Activated CD4-positive, alpha-beta T cell treated with anti-CD3 and anti-CD28 coated beads for 24 hours (primary cell): ENCODE results near the gene PHC2.

ENCODE experiments used
- DNase-seq, 2 donors: peaks; one replicate each; pipeline ENCODE4 v3.0.0-alpha.2; 2020; ENCODE audit warnings: low read depth in 2 of 2

Gene PHC2

GRCh38 chr1:33331444-33332356 is 99.2 kb downstream of the PHC2 start:
- DNase-seq, result no peak

DNA sequence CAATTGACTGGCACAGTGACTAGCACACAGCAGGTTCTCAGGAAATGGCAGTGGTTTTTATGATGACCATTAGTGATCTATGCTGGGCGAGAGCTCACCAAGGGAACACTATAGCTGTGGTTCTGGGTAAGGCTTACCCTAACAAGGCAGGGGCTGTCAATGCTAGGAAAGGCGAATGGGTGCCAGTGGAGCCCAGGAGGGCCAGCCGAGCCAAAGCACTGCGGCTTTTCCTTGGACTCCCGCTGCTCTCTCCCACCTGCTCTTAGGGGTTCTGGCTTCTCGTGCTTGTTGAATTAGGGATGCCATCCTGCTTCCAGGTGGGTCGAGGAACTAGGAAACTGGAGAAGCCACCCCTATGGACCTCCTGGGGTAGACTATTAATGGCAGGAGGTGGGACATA is 100.0 kb downstream of the PHC2 start:
- DNase-seq, result no peak

DNA sequence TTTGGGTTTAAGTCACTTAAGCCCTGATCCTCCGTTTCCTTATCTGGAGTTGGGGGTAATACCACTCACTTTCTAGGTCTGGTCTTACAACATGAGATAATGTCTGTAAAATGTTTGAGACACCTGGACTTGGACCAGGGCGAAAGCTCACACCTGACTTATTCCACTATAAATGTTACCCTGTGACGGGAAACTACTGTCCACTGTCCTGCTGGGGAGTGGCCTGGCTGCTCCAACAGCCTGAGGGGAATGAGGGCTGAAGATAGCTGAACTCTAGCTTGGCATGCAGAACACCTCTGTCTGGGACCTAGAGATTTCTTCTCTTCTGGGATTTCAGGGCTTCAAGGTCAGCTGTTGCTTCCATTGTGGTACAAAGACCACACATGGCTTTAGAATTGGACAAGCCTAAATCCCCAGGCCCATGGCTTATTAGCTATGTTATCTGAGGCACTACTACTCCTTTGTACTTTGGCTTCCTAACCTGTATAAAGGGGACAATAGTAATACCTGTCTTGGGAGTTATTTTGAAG is 100.5 kb downstream of the PHC2 start:
- DNase-seq, result no peak

DNA sequence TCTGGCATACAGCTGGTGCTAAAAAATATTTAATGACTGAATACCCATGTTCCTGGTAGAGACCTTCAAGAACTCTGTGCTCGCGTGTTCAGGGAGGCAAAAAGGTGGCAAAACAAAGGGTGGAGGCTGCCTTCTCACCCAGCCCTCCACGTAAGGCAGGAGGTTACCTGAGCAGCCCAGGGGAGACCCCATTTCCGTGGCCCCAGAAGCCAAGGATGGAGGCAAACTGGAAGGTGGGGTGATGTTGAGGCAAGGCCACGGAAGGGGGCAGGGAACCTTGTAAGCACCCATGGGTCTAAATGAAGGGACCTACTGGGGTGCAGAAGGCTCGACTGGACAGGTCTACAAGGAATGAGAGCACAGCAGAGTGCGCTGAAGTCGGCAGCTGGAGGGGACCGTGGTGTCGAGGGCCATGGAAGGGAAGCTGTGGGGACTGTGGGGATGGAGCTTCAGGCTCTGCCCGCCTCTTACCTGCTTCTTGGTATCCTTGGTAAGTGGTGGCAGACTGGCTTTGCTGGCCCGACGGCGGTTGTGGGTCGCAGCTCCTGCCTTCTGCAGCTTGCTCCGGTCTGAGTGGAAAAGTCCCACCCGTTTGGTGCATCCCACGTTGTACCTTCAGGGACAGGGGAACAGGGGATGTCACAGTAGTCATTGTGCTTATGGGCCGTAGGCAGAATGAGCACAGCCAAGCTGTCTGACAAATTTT is 101.1 kb downstream of the PHC2 start:
- no peak for DNase-seq

- no peak for DNase-seq
Observed at GRCh38 chr1:33328817-33329216, 102.1 kb downstream of the PHC2 start.

DNA sequence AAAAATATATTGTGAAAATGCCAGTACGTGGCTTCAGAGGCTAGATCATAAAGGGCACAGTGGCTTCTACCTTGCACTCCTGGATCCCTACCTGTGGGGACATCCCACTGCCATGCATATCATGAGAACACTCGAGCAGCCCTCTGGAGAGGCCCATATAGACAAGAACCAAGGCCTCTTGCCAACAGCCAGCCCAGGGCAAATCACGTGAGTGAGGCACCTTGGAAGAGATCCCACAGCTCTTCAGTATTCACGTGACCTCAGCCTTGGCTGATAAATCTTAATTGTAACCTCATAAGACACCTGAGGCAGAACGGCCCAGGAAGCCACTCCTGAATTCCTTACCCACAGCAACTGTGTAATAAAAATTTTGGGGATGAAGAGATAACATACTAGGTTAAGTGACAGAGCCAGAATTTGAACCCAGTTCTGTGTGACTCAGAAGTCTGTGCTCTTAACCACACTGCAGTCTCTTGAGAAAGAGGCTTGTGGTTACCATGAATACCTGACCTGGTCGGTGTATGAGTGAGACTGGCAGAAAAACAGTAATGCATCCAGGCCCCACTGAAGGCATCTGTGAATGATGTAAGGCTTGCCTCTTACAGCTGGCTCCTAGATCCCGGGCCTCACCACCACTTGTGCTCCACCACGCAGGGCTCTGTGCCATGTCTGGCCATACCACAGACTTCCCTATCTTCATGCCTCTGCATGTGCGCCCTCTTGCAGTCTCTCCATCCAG is 103.1 kb downstream of the PHC2 start:
- DNase-seq, result no peak

DNA sequence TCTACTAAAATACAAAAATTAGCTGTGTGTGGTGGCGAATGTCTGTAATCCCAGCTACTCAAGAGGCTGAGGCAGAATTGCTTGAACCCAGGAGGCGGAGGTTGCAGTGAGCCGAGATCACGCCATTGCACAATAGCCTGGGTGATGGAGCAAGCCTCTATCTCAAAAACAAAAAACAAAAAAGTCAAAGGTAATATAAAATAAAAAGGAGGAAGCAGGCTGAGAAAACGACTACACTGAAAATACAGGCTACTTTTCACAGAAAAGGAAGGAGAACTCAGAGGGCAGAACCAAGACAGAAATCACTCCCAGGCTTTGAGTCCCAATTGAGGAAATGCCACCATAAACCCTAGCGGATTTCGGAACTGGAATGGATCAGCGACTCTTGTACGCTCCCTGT is 104.1 kb downstream of the PHC2 start:
- DNase-seq, result no peak

DNA sequence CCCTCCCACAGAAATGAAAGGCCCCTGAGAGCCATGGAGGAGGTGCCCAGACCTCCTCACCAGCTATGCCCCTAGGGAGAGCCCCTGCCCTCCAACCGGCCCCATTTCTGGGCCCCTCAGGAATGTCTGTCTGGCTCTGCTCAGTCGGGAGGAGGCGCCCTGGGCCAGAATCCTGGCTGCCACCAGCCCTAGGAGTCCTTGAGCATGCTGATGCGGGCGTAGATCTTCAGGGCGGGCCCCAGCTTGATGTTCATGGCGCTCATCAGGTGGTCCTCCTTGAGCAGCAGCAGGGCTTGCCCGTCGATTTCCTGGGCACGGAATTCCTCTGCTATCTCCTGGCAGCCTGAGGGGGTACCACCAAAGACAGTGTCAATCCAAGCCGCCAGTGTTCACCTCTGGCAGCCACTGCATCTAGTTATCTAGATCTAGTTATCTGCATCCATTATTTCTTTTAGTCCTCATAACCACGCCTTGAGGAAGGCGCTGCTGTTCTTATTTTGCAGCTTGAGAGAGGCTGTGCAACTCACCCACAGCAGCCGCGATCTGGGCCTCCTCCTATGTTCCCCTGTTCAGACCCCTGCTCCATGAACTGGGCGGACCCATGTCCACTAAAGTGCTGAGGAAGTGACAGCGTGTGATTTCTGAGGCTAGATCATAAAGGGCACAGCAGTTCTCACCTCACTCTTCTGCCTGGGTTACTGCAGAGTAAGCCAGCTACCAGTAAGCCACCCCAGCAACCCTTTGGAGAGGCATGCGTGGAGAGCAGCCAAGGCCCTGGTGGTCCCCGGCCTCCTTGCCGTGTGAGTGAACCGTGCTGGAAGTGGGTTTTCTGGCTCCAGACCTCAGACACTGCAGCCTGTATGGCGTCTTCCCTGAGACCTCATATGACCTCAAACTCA is 106.0 kb downstream of the PHC2 start:
- DNase-seq, result no peak

- no peak for DNase-seq
Observed at GRCh38 chr1:33323663-33324477, 107.0 kb downstream of the PHC2 start.

DNA sequence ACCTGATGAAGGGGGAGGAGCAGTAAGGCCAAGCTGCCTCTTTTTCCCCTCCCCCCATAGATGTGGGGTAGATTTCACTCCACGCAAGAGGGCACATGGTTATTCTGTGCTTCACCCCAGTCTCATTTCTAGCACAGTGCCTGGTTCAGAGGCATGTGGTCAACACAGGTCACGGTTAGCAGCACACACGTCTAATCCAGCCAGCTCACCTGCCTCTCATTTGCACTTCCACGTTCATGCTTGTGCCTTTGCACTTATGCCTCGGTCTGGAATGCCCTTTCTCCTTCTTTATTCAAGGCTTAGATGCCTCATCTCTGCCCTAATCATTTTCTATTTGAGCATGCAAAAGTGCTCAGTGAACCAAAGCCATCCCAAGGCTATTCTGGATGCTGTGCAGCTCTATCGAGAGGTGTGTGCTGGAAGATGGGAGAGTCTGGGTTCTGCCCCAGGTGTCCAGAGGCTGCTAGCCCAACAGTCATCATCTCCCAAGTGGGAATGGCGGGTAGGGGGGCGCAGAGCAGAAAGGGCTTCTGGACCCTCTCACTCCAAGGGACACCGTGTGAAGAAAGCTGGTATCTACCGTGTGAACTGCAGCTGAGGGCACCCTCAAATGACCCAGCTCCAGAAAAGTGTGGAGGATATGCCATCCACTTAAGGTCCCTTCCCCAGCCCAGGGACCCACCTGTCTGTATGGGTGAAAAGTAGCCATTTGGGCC is 107.9 kb downstream of the PHC2 start:
- DNase-seq, result no peak

DNA sequence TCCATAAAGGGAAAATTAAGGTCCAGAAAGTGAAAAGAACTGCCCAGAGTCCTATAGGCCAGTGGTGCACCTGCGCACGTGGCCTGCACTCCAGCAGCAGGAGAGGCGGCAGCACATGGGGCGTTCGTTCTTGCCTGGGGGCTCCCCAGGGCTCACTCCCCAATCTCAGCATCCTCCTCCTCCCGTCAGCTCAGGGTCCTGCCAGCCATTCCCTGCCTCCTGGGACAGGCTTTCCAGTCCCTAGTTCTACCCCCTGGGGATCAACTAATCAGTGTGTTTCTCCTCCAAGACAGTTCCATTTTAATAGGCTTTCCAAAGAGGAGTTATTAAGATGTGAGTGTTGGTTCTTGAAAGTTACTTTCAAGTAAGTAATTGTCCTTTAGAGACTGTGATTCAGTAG is 108.8 kb downstream of the PHC2 start:
- DNase-seq, result no peak

DNA sequence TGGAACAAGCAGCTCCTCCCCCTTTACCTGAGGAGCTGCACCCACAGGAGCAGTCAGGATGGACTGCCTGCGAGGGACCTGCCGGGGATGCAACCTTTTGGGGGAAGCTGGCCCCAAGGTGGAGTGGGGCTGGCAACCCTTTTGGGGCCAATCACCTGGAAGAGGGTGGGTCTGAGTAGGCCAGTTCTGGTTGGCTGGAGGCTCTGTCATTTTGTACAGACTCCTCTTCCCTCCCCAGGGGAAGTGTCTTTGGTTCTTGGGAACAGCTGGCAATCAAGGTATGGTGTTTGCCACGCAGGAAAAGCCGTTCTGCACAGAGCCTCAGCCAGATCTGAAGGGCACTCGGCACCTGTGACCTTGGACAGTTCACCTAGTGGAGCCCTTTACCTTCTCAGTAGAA is 109.7 kb downstream of the PHC2 start:
- DNase-seq, result no peak

DNA sequence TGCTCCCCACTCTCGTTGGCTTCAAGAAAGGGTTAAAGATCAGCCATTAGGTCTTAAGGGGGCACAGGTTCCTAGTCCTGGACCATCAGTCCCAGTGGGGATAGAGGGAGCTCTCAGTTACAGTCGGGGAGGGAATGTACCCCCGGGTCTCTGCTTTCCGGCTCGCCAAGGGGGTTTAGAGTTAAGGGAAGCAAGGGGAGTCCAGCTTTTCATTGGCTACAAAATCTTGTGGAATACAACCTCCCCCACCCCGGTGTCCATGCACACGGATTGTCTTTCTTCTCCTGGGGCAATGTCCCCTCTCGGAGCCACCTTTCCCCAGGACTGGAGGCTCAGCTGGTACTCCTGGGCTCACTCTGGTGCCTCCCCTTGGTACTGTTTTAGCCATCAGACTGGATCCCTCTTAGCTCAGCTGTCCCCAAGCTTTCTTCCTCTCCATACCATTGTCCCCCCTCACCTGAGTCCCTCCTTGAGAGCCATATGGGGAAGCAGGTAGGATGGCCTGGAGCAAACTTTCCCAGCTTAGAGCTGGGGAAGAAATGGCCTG is 110.2 kb downstream of the PHC2 start, which contains the start of gene A3GALT2:
TSS of gene A3GALT2 (minus strand) at position 480 of the 547 bp plus-strand sequence. CDS start at position 480, 0 bp downstream.
- DNase-seq, result no peak

GRCh38 chr1:33319949-33320618 is 110.8 kb downstream of the PHC2 start:
- DNase-seq, result no peak

DNA sequence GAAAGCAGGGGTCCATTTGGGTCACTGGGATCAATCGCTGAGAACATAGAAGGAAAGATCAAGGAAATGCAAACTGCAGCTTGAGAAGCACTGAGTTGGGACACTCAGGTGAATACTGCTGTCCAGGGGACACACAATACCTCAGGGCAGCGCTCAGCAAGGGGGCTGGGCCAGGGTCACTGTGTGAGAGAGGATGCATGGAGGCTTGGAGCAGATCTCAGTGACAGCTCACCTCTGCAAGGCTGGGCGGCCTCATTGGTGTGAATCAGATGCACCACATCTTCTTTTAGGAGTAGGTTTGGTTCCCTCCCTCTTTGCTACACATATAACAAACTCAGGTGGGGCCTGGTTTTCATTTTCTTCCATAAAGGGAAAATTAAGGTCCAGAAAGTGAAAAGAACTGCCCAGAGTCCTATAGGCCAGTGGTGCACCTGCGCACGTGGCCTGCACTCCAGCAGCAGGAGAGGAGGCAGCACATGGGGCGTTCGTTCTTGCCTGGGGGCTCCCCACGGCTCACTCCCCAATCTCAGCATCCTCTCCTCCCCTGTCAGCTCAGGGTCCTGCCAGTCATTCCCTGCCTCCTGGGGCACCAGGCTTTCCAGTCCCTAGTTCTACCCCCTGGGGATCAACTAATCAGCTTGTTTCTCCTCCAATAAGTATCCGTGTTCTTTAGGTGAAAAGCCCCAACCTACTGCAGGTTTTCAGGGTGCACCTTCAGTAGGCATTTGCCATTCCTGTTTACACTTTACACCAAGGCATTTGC is 111.5 kb downstream of the PHC2 start:
- no peak for DNase-seq

DNA sequence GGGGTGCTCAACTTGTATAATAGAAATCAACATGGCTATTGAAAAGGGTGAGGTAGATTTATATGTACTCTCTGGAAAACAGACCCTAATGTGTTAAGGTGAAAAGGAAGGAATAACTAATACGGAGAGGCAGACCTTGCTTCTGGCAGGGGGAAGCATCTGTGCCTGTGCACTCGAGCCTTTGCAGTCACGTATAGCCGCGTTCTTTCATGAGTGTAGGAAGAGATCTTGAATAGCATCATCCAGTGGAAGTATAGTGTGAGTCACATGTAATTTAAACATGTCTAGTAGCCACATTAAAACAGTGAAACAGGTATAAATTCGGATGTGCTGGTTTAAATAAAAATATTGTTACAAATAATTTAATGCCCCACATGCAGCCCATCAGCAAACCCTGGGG is 112.9 kb downstream of the PHC2 start:
- DNase-seq, result no peak

DNA sequence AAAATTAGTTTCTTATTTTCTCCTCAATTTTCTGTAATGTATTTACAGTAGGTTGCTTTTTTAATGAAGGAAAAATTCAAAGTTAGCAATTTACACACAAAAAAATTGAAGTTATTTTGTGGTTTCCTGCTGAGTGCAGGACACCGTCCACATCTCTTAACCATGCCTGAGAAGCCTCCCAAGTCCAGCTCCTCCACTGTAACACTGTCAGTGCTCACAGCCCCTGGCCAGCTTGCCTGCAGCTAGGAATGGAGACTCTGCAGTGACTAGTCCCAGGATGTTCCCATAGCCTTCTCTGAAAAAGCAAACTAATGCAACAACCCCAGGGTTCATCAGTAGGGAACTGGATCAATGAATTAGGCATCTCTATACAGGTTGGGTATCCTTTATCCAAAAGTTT is 113.5 kb downstream of the PHC2 start:
- no peak for DNase-seq

DNA sequence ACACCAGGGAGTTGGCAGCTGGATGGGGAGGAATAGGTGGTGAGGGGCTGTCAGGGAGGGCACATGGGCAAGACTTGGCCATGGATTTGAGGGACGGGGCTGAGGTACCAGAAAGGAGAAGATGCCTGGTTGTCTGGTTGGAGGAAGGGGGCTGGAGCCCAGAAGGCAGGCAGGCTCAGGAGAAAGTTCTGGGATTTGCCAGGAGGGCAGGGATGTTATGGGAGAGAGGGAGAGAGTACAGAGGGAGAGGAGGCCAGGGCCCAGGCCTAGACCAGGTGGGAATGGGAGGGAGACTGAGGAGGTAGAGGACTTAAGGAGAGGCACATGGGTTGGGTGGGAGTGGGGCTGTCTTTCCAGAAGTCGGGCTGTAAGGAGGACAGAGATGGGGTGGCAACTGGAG is 114.3 kb downstream of the PHC2 start:
- no peak for DNase-seq
